Stromal cell of bone marrow (primary cell): ENCODE results near the gene HEMGN.
"Not testable (repeated sequence)": the region's sequence is repeated elsewhere in the genome, so short reads cannot be mapped to it uniquely, and the experiment has no call there.

ENCODE experiments used
- DNase-seq: peaks from one replicate; pipeline ENCODE4 v3.0.0-alpha.2; 2012; ENCODE audit warnings: low read depth

HEMGN gene

GRCh38 chr9:97938081-97938644 lies at the start of gene HEMGN:
Gene HEMGN, minus strand, starts transcription at chr9:97938172. Its CDS starts 36 bp downstream, at chr9:97938136.
- no peak for DNase-seq

GRCh38 chr9:97987487-97987886 lies 49.5 kb upstream of the HEMGN start:
- no peak for DNase-seq

GRCh38 chr9:97985058-97985861 lies 47.3 kb upstream of the HEMGN start:
- no peak for DNase-seq

GRCh38 chr9:97984188-97985057 lies 46.5 kb upstream of the HEMGN start:
- DNase-seq: peak; percentile 71

- no peak for DNase-seq
These were observed 45.7 kb upstream of the HEMGN start for GRCh38 chr9:97983589-97984187.

- DNase-seq: peak; percentile 80
These were observed 45.0 kb upstream of the HEMGN start, which contains the start of gene ANP32B for GRCh38 chr9:97982683-97983588. Gene ANP32B, plus strand, starts transcription at chr9:97983341. Its CDS starts 215 bp downstream, at chr9:97983556.

GRCh38 chr9:97981846-97982682 lies 44.1 kb upstream of the HEMGN start:
- DNase-seq: no peak

GRCh38 chr9:97980918-97981845 lies 43.2 kb upstream of the HEMGN start:
- DNase-seq: no peak

- DNase-seq: no peak
These were observed 42.5 kb upstream of the HEMGN start for GRCh38 chr9:97980479-97980803.

GRCh38 chr9:97979788-97980478 lies 42.0 kb upstream of the HEMGN start:
- DNase-seq: no peak

- no peak for DNase-seq
These were observed 40.6 kb upstream of the HEMGN start for GRCh38 chr9:97978371-97979130.

- DNase-seq: not testable (repeated sequence)
These were observed 38.7 kb upstream of the HEMGN start for GRCh38 chr9:97976633-97977032.

GRCh38 chr9:97975376-97975775 lies 37.4 kb upstream of the HEMGN start:
- DNase-seq: no peak

- no peak for DNase-seq
These were observed 34.8 kb upstream of the HEMGN start for GRCh38 chr9:97972753-97973152.

GRCh38 chr9:97970165-97970564 lies 32.2 kb upstream of the HEMGN start:
- no peak for DNase-seq

- no peak for DNase-seq
These were observed 31.0 kb upstream of the HEMGN start for GRCh38 chr9:97969014-97969413.

GRCh38 chr9:97966493-97966892 lies 28.5 kb upstream of the HEMGN start:
- no peak for DNase-seq

GRCh38 chr9:97964901-97965300 lies 26.9 kb upstream of the HEMGN start:
- no peak for DNase-seq
